22Rv1 (cell line): ENCODE measurements around the gene KDM2A.
A peak's percentile ranks its signal among the peaks of the same experiment; 100 is the strongest.

Experiments used
- H3K27ac ChIP-seq: fragments of 450-650 bp; 2 replicates; pipeline ENCODE4 v1.5.1; 2017
- ZFX ChIP-seq: fragments of 450-650 bp; IDR thresholded peaks from 2 replicates; pipeline ENCODE4 v1.6.1; 2017; ENCODE audit warnings: antibody characterized with exemption, borderline replicate concordance
- TF ChIP-seq, protein P1 (sequence below): fragments of 450-650 bp; IDR thresholded peaks from 2 replicates; pipeline ENCODE4 v1.5.1; 2017; ENCODE audit warnings: mild to moderate bottlenecking

The KDM2A gene

DNA sequence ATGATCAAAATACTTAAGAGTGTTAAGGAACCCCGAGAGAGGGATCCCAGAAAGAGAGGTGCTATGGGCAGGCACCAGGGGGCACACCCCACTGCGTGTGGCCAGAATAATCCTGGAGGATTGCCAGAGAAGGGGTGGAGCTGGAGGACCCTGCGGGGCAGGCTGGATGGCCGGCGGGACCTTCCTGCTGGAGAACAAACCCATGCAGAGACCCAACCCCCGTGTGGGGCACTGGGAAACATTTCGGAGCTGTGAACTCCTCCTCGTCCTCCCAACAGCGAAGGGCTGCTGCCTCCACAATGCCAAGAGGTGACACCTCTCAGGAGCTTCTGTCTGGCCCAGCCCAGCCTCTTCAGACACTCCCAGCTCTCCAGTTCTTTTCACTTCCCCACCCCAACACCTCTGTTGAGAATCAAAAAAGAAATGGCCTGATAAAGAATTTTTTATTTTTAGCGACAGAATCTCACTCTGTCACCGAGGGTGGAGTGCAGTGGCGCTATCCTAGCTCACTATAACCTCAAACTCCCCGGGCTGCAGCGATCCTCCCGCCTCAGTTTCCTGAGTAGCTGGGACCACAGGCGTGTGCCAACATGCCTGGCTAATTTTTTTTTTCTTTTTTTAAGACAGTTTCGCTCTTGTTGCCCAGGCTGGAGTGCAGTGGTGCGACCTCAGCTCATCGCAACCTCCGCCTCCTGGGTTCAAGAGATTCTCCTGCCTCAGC lies 36.8 kb upstream of the KDM2A start:
- TF ChIP-seq, protein P1, sequence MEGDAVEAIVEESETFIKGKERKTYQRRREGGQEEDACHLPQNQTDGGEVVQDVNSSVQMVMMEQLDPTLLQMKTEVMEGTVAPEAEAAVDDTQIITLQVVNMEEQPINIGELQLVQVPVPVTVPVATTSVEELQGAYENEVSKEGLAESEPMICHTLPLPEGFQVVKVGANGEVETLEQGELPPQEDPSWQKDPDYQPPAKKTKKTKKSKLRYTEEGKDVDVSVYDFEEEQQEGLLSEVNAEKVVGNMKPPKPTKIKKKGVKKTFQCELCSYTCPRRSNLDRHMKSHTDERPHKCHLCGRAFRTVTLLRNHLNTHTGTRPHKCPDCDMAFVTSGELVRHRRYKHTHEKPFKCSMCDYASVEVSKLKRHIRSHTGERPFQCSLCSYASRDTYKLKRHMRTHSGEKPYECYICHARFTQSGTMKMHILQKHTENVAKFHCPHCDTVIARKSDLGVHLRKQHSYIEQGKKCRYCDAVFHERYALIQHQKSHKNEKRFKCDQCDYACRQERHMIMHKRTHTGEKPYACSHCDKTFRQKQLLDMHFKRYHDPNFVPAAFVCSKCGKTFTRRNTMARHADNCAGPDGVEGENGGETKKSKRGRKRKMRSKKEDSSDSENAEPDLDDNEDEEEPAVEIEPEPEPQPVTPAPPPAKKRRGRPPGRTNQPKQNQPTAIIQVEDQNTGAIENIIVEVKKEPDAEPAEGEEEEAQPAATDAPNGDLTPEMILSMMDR, result no peak
- no peak for TF ChIP-seq ZFX
- no peak overlapping the region for H3K27ac ChIP-seq

DNA sequence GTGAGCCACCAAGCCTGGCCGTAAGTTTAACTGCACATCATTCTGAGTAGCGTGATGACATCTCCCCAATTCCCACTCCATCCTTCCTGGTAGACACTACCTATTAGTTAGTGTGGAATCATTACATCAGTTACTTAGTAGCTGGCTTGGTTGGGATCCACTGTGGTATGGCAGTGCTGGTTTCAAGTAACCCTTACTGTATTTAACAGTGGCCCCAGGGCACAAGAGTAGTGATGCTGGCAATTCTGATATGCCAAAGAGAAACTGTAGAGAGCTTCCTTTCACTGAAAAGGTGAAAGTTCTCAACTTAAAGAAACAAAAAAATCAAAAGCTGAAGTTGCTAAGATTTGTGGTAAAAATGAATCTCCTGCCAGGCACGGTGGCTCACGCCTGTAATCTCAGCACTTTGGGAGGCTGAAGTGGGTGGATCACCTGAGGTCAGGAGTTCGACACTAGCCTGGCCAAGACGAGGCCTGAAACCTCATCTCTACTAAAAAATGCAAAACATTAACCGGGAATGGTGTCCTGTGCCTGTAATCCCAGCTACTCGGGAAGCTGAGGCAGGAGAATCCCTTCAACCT lies 35.2 kb upstream of the KDM2A start:
- no peak overlapping the region for H3K27ac ChIP-seq

DNA sequence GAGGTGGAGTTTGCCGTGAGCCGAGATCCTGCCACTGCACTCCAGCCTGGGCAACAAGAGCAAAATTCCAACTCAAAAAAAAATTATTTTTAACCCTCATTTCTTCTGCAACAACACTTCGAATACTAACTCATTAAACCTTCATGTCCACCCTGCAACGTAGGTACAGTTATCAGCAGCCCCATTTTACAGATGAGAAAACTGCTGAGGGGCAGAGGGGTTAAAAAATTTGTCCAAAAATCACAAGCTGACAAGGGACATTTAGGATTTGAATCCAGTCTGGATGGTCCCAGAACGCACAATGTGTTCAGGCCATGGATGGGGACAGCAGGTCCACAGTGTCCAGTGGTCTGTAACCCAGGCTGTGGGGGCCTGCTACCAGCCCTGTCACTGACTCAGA lies 33.4 kb upstream of the KDM2A start:
- TF ChIP-seq ZFX, result no peak
- TF ChIP-seq, protein P1, result no peak
- H3K27ac ChIP-seq, result no peak overlapping the region

More for the DNA sequence above, 35.2 kb upstream of the KDM2A start:
- TF ChIP-seq, protein P1, result no peak
- TF ChIP-seq ZFX, result no peak

DNA sequence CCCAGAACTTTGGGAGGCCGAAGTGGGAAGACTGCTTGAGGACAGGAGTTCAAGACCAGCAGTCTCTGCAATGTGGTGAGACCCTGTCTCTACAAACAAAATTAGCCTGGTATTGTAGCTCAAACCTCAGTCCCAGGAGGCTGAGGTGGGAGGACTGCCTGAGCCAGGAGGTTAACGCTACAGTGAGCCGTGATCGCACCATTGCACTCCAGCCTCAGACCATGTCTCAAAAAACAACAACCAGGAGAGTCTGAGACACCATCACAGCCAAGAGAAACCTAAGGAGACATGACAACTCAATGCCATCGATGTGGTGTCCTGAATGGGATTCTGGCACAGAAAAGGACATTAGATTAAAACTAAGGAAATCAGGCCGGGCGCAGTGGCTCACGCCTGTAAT lies 28.3 kb upstream of the KDM2A start:
- no peak for TF ChIP-seq ZFX
- TF ChIP-seq, protein P1, result no peak
- H3K27ac ChIP-seq, result no peak overlapping the region

DNA sequence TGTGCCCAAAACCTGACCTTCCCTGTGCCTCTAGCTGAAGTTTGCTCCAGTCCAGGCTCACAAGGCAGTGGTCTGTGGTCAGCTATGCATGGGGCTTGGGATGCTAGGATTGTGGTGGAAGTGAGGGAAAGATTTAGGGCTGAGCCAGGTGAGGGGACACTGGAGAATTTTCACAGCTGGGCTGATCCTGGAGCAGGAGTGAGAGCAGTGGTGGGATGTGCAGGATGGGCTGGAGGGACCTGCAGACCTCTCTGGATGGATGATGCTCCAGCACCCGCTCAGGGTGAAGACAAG lies 23.9 kb upstream of the KDM2A start:
- TF ChIP-seq, protein P1, result peak; percentile 54
- TF ChIP-seq ZFX, result no peak
- H3K27ac ChIP-seq, result peak overlapping the region; percentile 48

DNA sequence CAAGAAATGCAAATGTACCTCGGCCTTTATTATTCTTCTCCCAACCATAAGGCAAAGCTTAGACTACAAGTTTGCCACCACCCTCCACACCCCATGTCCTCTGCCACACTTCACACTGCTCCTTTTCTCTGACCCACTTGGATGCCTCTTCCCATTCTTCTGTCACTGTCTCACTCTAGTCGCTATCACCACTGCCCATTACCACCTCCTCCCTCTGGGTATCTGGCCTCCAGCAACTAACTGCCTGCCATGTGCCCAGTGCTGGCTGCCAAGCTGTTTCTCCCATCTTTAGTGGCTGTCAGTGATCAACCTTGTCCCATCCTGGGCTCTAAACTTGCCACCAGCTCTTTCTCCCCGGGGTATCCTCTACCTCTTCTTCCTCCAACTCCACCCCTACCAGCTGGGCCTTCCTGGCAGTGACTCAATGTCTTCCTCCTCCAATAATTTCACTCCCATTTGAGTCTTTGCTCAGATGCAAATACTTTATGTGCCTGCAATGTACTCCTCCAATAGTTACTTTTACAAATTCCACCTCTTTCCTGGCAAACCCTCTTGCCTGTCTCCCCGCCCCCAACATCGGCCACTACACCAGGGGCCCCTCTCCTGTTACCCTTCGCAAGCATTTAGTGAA lies 20.1 kb upstream of the KDM2A start:
- TF ChIP-seq, protein P1, result no peak
- TF ChIP-seq ZFX, result no peak
- no peak overlapping the region for H3K27ac ChIP-seq

DNA sequence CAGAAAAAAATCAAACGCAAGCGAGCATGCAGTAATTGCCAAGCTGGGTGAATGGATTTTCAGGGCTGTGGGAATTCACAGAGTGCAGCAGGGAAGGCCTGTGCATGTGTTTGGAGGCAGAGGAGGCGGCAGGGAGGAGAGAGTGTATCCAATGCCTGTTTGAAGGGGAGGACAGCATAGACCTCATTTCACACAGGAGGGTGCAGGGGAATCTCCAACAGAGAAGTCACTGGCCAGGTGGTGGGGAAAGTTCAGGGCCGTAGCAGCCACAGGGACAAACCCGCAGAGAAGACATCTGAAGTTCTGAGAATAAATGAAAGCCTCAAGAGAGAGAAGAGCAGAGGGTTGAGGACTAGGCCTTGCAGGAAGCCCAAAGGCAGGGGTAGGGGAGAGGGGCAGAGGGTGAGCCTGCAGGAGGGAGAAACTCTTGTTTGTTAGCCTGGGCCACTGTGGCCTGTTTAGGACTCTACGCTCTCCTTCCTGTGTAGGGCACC lies 19.2 kb upstream of the KDM2A start:
- H3K27ac ChIP-seq, result no peak overlapping the region
- TF ChIP-seq ZFX, result no peak
- TF ChIP-seq, protein P1, result no peak
